ENCODE measurements around the gene TRMT112. TPM values are rescaled to one million over a fixed set of nuclear protein-coding genes. Genes with fewer than 3 reads are reported as not detected.

The TRMT112 gene
- total and polyA plus RNA-seq, 2 of the 8 experiments (the other 6 are each of a cell fraction or from before 2014, with no cell fraction given), result 300 to 650 TPM

DNA sequence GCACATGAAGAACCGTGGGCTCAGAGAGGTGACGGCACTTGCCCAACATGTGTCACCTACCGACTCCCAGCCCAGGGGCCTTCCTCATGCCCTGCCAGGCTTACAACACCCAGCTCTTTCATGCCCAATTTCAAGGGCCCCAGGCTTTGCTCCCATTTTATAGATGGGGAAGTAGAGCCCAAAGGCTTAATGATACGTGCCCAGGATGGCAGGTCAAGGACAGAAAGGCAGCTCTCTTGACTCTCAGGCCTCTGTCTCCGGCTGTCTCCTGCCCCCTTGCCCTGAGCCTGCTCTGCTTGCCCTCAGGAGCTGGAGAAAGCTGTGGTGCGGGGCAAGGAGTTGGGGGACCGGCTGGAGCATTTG lies 31.6 kb upstream of the TRMT112 start:
- H2AK5ac ChIP-seq (ENCODE audit: low read depth, low read length), result no peak overlapping the region
- CTCF ChIA-PET (ENCODE audit: partially characterized antibody), result interaction anchor here (1.0 to 37.6 kb wide), 12 partner anchors 9 to 303 kb away, joined by 3 to 614 read pairs (median 5); partner anchors contain the start of genes CATSPERZ, CCDC88B, ESRRA and PRDX5
- no peak for TF ChIP-seq TAF7 (optimal IDR thresholded peaks at IDR 0.05; ENCODE audit: borderline replicate concordance, low read depth, low read length)

More for the DNA sequence above, 31.6 kb upstream of the TRMT112 start:
- no peak for FAIRE-seq
- H3K36me3 ChIP-seq (ENCODE audit: control insufficient read depth in 2 of 4, insufficient read depth in 4 of 4, low read length in 3 of 4), result no peaks in the 10 kb centered on the region
- no peak overlapping the region for H2BK20ac ChIP-seq (ENCODE audit: low read length)
- no peak overlapping the region for H3K9ac ChIP-seq (replicated peaks in 1 of 4; ENCODE audit: extremely low read depth in 1 of 4, low read depth in 3 of 4, low read length in 3 of 4)
- no peak overlapping the region for H3K18ac ChIP-seq (ENCODE audit: extremely low read depth, low read length)
- H3K4me2 ChIP-seq (ENCODE audit: insufficient read depth in 1 of 2, low read depth in 2 of 2, low read length in 2 of 2), result no peak overlapping the region
- peak overlapping the region; percentile 71; the same call in 1 of the 2 replicates for H4K8ac ChIP-seq (ENCODE audit: extremely low read depth, insufficient read depth, low read length)
- no peak overlapping the region for H4K5ac ChIP-seq (ENCODE audit: insufficient read length, low read depth, low read length)
- no peaks in the 10 kb centered on the region for H3K9me3 ChIP-seq (ENCODE audit: insufficient read depth in 2 of 2, low read depth in 1 of 2, low read length in 1 of 2)
- no peak overlapping the region for H3K56ac ChIP-seq (replicated peaks; ENCODE audit: insufficient read length, low read depth, low read length)
- H3K23ac ChIP-seq (ENCODE audit: insufficient read length), result no peak overlapping the region
- H2BK5ac ChIP-seq (ENCODE audit: low read depth, low read length), result no peak overlapping the region
- no peak overlapping the region for H3K4ac ChIP-seq (replicated peaks; ENCODE audit: insufficient read length, low read depth, low read length)
- no peaks in the 10 kb centered on the region for H3K79me2 ChIP-seq (ENCODE audit: control insufficient read depth in 1 of 2, insufficient read depth in 2 of 2, low read length in 2 of 2)
- H3K79me1 ChIP-seq (ENCODE audit: low read depth, low read length), result no peaks in the 10 kb centered on the region
- H2BK12ac ChIP-seq (ENCODE audit: low read depth, low read length), result peak overlapping the region; percentile 14; the same call in 1 of the 2 replicates
- no peak overlapping the region for H2BK120ac ChIP-seq (replicated peaks; ENCODE audit: low read depth, low read length)
- no peaks in the 10 kb centered on the region for H3K23me2 ChIP-seq (ENCODE audit: low read depth, low read length)
- no peak overlapping the region for H3K14ac ChIP-seq (ENCODE audit: insufficient read length)
- no peaks in the 10 kb centered on the region for H3K27me3 ChIP-seq (replicated peaks in 1 of 4; ENCODE audit: control insufficient read depth in 3 of 4, extremely low read depth in 1 of 4, insufficient read depth in 3 of 4, low read length in 3 of 4)
- H3K27ac ChIP-seq (ENCODE audit: low read depth, low read length), result no peak overlapping the region
- peak overlapping the region; percentile 47 for H4K91ac ChIP-seq (replicated peaks; ENCODE audit: insufficient read length, low read length)
- H2BK15ac ChIP-seq (ENCODE audit: low read length), result 0 out of 2 replicates have a peak overlapping the region, but pooled peaks have one; percentile 46
- WGBS, 2 experiments (ENCODE audit: extremely low coverage in 1 of 2, insufficient coverage in 1 of 2, insufficient read length in 1 of 2, insufficient replicate concordance in 2 of 2, low coverage in 1 of 2, low lambda C conversion rate in 2 of 2, missing lambda C conversion rate in 1 of 2), result 90% methylated on average over 7 of the region's 7 CpGs; no CpG with 5 or more reads in 1 of the 2 experiments
- H3K4me1 ChIP-seq (replicated peaks in 1 of 4; ENCODE audit: control insufficient read depth in 3 of 4, insufficient read depth in 4 of 4, low read length in 3 of 4), result peaks cover 0 to 6% (median 2%) of the 10 kb centered on the region in 4 experiments; a peak in 3 of 7 replicates
- H3K4me3 ChIP-seq (ENCODE audit: extremely low read depth in 1 of 4, insufficient read depth in 2 of 4, low read depth in 3 of 4, low read length in 4 of 4), result no peak overlapping the region
- no peak overlapping the region for H2AFZ ChIP-seq (ENCODE audit: low read length)
- POLR2A ChIA-PET (ENCODE audit: partially characterized antibody), result interaction anchor here (0.7 to 3.3 kb wide), 5 partner anchors 8 to 117 kb away, joined by 3 to 9 read pairs (median 4); partner anchors contain the start of genes PRDX5, RPS6KA4 and TRMT112
- peaks cover 0 to 2% of the 10 kb centered on the region in 2 experiments for H4K20me1 ChIP-seq (replicated peaks in 1 of 2; ENCODE audit: control insufficient read depth in 1 of 2, insufficient read depth in 2 of 2, low read length in 2 of 2)
- no peak for DNase-seq (ENCODE audit: low read depth in 1 of 2, low spot score in 2 of 2)
